GM12891 (cell line): Measurements from ENCODE around the gene TAS2R14.

Experiments used
- POLR2A ChIP-seq: IDR thresholded peaks from 2 replicates; pipeline ENCODE4 v1.6.1; 2011; ENCODE audit warnings: low read depth, low read length, control low read depth
- POLR2AphosphoS5 ChIP-seq: IDR thresholded peaks from 2 replicates; pipeline ENCODE4 v1.6.1; 2011; ENCODE audit warnings: low read depth, low read length, control low read depth
- TAF1 ChIP-seq: IDR thresholded peaks from 2 replicates; pipeline ENCODE4 v1.6.1; 2011; ENCODE audit warnings: low read depth, low read length, control low read depth

GRCh38 chr12:10896854-10897253 lies 42.2 kb downstream of the TAS2R14 start:
- TF ChIP-seq POLR2AphosphoS5 (no peak), POLR2A (no peak), TAF1 (no peak)
